Measurements from ENCODE around the gene ETV4. TPM values are rescaled to one million over a fixed set of nuclear protein-coding genes. Genes with fewer than 3 reads are reported as not detected.
"Not testable (repeated sequence)": the region's sequence is repeated elsewhere in the genome, so short reads cannot be mapped to it uniquely, and the experiment has no call there.

The ETV4 gene
- total and polyA plus RNA-seq, 2 experiments from 2014 or later, result 2.8 to 3.5 TPM

DNA sequence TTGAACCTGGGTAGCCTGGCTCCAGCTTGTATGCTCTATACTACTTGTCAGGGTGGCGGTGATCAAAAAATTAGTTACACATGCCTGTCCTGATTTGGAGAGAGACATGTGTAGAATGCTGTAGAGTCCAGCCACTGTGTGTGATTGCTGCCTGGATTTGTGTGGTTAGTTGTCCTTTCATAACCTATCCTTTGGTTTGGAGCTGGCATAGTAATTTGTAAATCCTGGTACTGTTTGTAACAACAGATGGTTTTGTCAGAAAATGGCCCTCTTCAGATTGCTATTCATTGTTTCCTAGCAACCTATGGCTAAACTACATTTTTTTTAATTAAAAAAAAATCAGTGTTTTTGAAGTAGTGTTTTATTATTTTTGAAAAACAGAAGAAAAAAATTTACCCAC lies 30.5 kb downstream of the ETV4 start:
- 78 to 80% methylated on average over 1 of the region's 1 CpG for WGBS, 2 experiments (ENCODE audit: low coverage in 1 of 2, low lambda C conversion rate in 2 of 2, missing lambda C conversion rate in 2 of 2)
- no peaks in the 10 kb centered on the region for H4K20me1 ChIP-seq (ENCODE audit: insufficient read depth)
- no peak overlapping the region for H3K4me3 ChIP-seq
- no peak for DNase-seq
- H3K9ac ChIP-seq, result no peak overlapping the region
- no peak overlapping the region for H3K27ac ChIP-seq
- H3F3A ChIP-seq (ENCODE audit: insufficient read depth), result peaks cover 37% of the 10 kb centered on the region
- no peaks in the 10 kb centered on the region for H3K9me3 ChIP-seq (ENCODE audit: low read depth)
- no peak overlapping the region for H2AFZ ChIP-seq
- no peaks in the 10 kb centered on the region for H3K9me2 ChIP-seq (ENCODE audit: insufficient read depth)
- H3K36me3 ChIP-seq (ENCODE audit: low read depth), result peaks cover 56% of the 10 kb centered on the region
- peaks cover 14% of the 10 kb centered on the region for H3K4me1 ChIP-seq (ENCODE audit: insufficient read depth)
- H3K4me2 ChIP-seq (ENCODE audit: unreplicated experiment), result no peak overlapping the region
- no peak for TF ChIP-seq EZH2 (IDR thresholded peaks at IDR 0.05; ENCODE audit: insufficient read depth, poor library complexity, severe bottlenecking)
- no peak for TF ChIP-seq EZH2phosphoT487 (IDR thresholded peaks at IDR 0.05; ENCODE audit: insufficient read depth, low read depth)
- no peaks in the 10 kb centered on the region for H3K27me3 ChIP-seq (replicated peaks; ENCODE audit: insufficient read depth)
- H3K79me2 ChIP-seq (ENCODE audit: insufficient read depth), result no peaks in the 10 kb centered on the region
- in situ Hi-C loops (cut with MboI), result loop anchor here (10.0 kb wide), 1 partner anchor 169 kb away; no protein-coding TSS in a partner anchor

DNA sequence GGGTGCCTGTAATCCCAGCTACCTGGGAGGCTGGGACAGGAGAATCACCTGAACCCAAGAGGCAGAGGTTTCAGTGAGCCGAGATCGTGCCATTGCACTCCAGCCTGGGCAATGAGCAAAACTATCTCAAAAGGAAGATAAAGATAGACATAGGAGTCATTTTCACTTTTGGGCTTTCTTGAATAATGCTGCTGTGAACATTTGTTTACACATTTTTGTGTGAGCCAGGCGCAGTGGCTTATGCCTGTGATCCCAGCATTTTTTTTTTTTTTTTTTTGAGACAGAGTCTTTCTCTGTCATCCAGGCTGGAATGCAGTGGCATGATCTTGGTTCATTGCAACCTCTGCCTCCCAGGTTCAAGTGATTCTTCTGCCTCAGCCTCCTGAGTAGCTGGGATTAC lies 34.9 kb downstream of the ETV4 start:
- H3K79me2 ChIP-seq (ENCODE audit: insufficient read depth); H3K4me2 ChIP-seq (ENCODE audit: unreplicated experiment); H3K9me3 ChIP-seq (ENCODE audit: low read depth); H3K4me1 ChIP-seq (ENCODE audit: insufficient read depth); H3K27ac ChIP-seq; H3K27me3 ChIP-seq (replicated peaks; ENCODE audit: insufficient read depth); H2AFZ ChIP-seq; H4K20me1 ChIP-seq (ENCODE audit: insufficient read depth); H3K4me3 ChIP-seq; H3K9me2 ChIP-seq (ENCODE audit: insufficient read depth); DNase-seq; H3K9ac ChIP-seq: not testable (repeated sequence)
- Histone ChIP-seq H3F3A (ENCODE audit: insufficient read depth) (peaks cover 10% of the 10 kb centered on the region; the same call in 1 of the 2 replicates), H3K36me3 (ENCODE audit: low read depth) (peaks cover 49% of the 10 kb centered on the region)
- 95 to 96% methylated on average over 3 of the region's 3 CpGs for WGBS, 2 experiments (ENCODE audit: low coverage in 1 of 2, low lambda C conversion rate in 2 of 2, missing lambda C conversion rate in 2 of 2)
- in situ Hi-C loops (cut with MboI), result loop anchor here (10.0 kb wide), 1 partner anchor 174 kb away; no protein-coding TSS in a partner anchor

- H3K27ac ChIP-seq; H3K9ac ChIP-seq; H3K27me3 ChIP-seq (replicated peaks; ENCODE audit: insufficient read depth); H3K79me2 ChIP-seq (ENCODE audit: insufficient read depth); H3K4me3 ChIP-seq; H3F3A ChIP-seq (ENCODE audit: insufficient read depth); H3K4me2 ChIP-seq (ENCODE audit: unreplicated experiment); H3K9me3 ChIP-seq (ENCODE audit: low read depth); in situ Hi-C loops (cut with MboI); H4K20me1 ChIP-seq (ENCODE audit: insufficient read depth); H3K4me1 ChIP-seq (ENCODE audit: insufficient read depth); H2AFZ ChIP-seq; H3K9me2 ChIP-seq (ENCODE audit: insufficient read depth); DNase-seq: not testable (repeated sequence)
- 92 to 94% methylated on average over 7 of the region's 7 CpGs for WGBS, 2 experiments (ENCODE audit: low coverage in 1 of 2, low lambda C conversion rate in 2 of 2, missing lambda C conversion rate in 2 of 2)
- peaks cover 55% of the 10 kb centered on the region for H3K36me3 ChIP-seq (ENCODE audit: low read depth)
Observed at GRCh38 chr17:43509440-43509839, 36.7 kb downstream of the ETV4 start.

- Histone ChIP-seq H3F3A (ENCODE audit: insufficient read depth) (no peaks in the 10 kb centered on the region), H3K9me3 (ENCODE audit: low read depth) (no peaks in the 10 kb centered on the region), H3K4me1 (ENCODE audit: insufficient read depth) (0 out of 2 replicates have a peak, but pooled peaks cover 5% of the 10 kb centered on the region), H3K79me2 (ENCODE audit: insufficient read depth) (peaks cover 57% of the 10 kb centered on the region), H3K9ac (no peak overlapping the region), H4K20me1 (ENCODE audit: insufficient read depth) (no peaks in the 10 kb centered on the region), H2AFZ (no peak overlapping the region), H3K27ac (no peak overlapping the region), H3K36me3 (ENCODE audit: low read depth) (peaks cover 35% of the 10 kb centered on the region), H3K4me2 (ENCODE audit: unreplicated experiment) (no peak overlapping the region), H3K4me3 (no peak overlapping the region), H3K27me3 (replicated peaks; ENCODE audit: insufficient read depth) (no peaks in the 10 kb centered on the region), H3K9me2 (ENCODE audit: insufficient read depth) (no peaks in the 10 kb centered on the region)
- TF ChIP-seq EZH2phosphoT487 (IDR thresholded peaks at IDR 0.05; ENCODE audit: insufficient read depth, low read depth) (no peak), EZH2 (IDR thresholded peaks at IDR 0.05; ENCODE audit: insufficient read depth, poor library complexity, severe bottlenecking) (no peak)
- DNase-seq, result no peak
- in situ Hi-C loops (cut with MboI), result no loop called here
- WGBS, 2 experiments (ENCODE audit: low coverage in 1 of 2, low lambda C conversion rate in 2 of 2, missing lambda C conversion rate in 2 of 2), result 80 to 86% methylated on average over 5 of the region's 5 CpGs
Observed at GRCh38 chr17:43490621-43491020, 55.5 kb downstream of the ETV4 start.
